HCT116 (cell line): ENCODE measurements around the gene CHRDL1. TPM values are rescaled to one million over a fixed set of nuclear protein-coding genes. Genes with fewer than 3 reads are reported as not detected.

Source experiments
- ATAC-seq: fragments of 200-7000 bp; cut with Tn5 transposase; 2 replicates; pipeline ENCODE4 v1.9.1; 2020; ENCODE audit warnings: mild to moderate bottlenecking, moderate library complexity
- BruUV-seq: library from RNA; stranded (reverse); fragments of 400-500 nt; replicated peaks from 2 replicates; lab custom pipeline; 2021; lab: Mats Ljungman, UMichigan
- CTCF ChIA-PET: fragments of 300-600 bp; sonication (Branson Sonifier 250); formaldehyde crosslinking; loops from one replicate; lab custom pipeline; 2021; ENCODE audit warnings: antibody characterized with exemption; lab: Charles Lee
- POLR2A ChIA-PET: fragments of 300-600, 350-600 bp; sonication (Branson Sonifier 250); formaldehyde crosslinking; loops from one replicate; lab custom pipeline; 2021; ENCODE audit warnings: antibody characterized with exemption; lab: Charles Lee
- RAD21 ChIA-PET, 2 experiments: fragments of 300-600 bp; sonication (Branson Sonifier 250); formaldehyde crosslinking; loops; one replicate each; lab custom pipeline; 2023; ENCODE audit warnings: low total read pairs in 2 of 2; ENCODE audit not compliant: uncharacterized antibody in 2 of 2, unreplicated experiment in 2 of 2, low non-redundant PET in 1 of 2; lab: Charles Lee
- DNase-seq: peaks from one replicate; pipeline ENCODE4 v3.0.0-alpha.2; 2010; ENCODE audit warnings: low read depth, low spot score
- H2AFZ ChIP-seq: fragments of 200-600 bp; shearing (Covaris generic), sonication (generic); 2 replicates; pipeline ENCODE4 v1.6.1; 2017; ENCODE audit warnings: low read depth, mixed run types, mixed read lengths, antibody characterized with exemption, low read length; ENCODE audit not compliant: poor library complexity, severe bottlenecking
- H3K27ac ChIP-seq: 2 replicates; pipeline ENCODE4 v1.5.1; 2012; ENCODE audit warnings: low read depth, low read length
- H3K27me3 ChIP-seq: fragments of 200-600 bp; sonication (generic); 2 replicates; pipeline ENCODE4 v1.6.1; 2016; ENCODE audit warnings: mixed run types, low read length, mixed read lengths; ENCODE audit not compliant: insufficient read depth
- H3K36me3 ChIP-seq, 2 experiments: fragments of 200-500 bp in 1 of 2; fragments of 200-600 bp in 1 of 2; sonication (Bioruptor generic) in 1 of 2; sonication (generic) in 1 of 2; 2 replicates each; pipeline versions ENCODE4 v1.5.1 to v1.6.1; 2014 to 2016; ENCODE audit warnings: low read length in 2 of 2, inconsistent platforms in 1 of 2, mixed read lengths in 1 of 2, mixed run types in 1 of 2; ENCODE audit not compliant: insufficient read depth in 2 of 2, control insufficient read depth in 1 of 2
- H3K4me1 ChIP-seq, 2 experiments: fragments of 200-600 bp in 1 of 2; sonication (generic) in 1 of 2; 2 replicates each; pipeline versions ENCODE4 v1.5.1 to v1.6.1; 2012 to 2017; ENCODE audit warnings: low read length in 2 of 2, inconsistent platforms in 1 of 2, mild to moderate bottlenecking in 1 of 2, mixed read lengths in 1 of 2, mixed run types in 1 of 2, moderate library complexity in 1 of 2; ENCODE audit not compliant: insufficient read depth in 2 of 2, control insufficient read depth in 1 of 2
- H3K4me2 ChIP-seq: fragments of 200-600 bp; sonication (generic); 2 replicates; pipeline ENCODE4 v1.6.1; 2017; ENCODE audit warnings: mixed run types, low read length, mixed read lengths
- H3K4me3 ChIP-seq, 2 experiments: fragments of 200-600 bp in 1 of 2; sonication (generic) in 1 of 2; replicated peaks in 1 of 2; 2 replicates each; pipeline ENCODE4 v1.5.1; 2011 to 2016; ENCODE audit warnings: low read length in 2 of 2, control low read depth in 1 of 2, low read depth in 1 of 2, mild to moderate bottlenecking in 1 of 2, mixed read lengths in 1 of 2, mixed run types in 1 of 2
- H3K79me2 ChIP-seq: fragments of 200-600 bp; sonication (generic); 2 replicates; pipeline ENCODE4 v1.6.1; 2017; ENCODE audit warnings: mild to moderate bottlenecking, mixed run types, low read length, moderate library complexity, mixed read lengths; ENCODE audit not compliant: insufficient read depth
- H3K9ac ChIP-seq: fragments of 200-600 bp; sonication (generic); 2 replicates; pipeline ENCODE4 v1.6.1; 2016; ENCODE audit warnings: low read length, mixed read lengths
- H3K9me2 ChIP-seq: fragments of 200-600 bp; sonication (generic), shearing (Covaris generic); 2 replicates; pipeline ENCODE4 v1.6.1; 2017; ENCODE audit warnings: mixed run types, mild to moderate bottlenecking, moderate library complexity; ENCODE audit not compliant: insufficient read depth
- H3K9me3 ChIP-seq, 2 experiments: fragments of 200-500 bp in 1 of 2; fragments of 200-600 bp in 1 of 2; sonication (Bioruptor generic) in 1 of 2; sonication (generic) in 1 of 2; 2 replicates each; pipeline ENCODE4 v1.6.1; 2014 to 2017; ENCODE audit warnings: low read length in 2 of 2, mixed read lengths in 2 of 2, inconsistent platforms in 1 of 2, low read depth in 1 of 2, mild to moderate bottlenecking in 1 of 2, mixed run types in 1 of 2, moderate library complexity in 1 of 2; ENCODE audit not compliant: control insufficient read depth in 1 of 2, insufficient read depth in 1 of 2
- H4K20me1 ChIP-seq: fragments of 200-600 bp; sonication (generic), shearing (Covaris generic); 2 replicates; pipeline ENCODE4 v1.6.1; 2017; ENCODE audit warnings: mixed run types, mild to moderate bottlenecking, moderate library complexity; ENCODE audit not compliant: insufficient read depth
- ATF3 ChIP-seq: IDR thresholded peaks from 2 replicates; pipeline ENCODE4 v1.6.1; 2012
- CTCF ChIP-seq, 3 experiments: fragments of 200-600 bp in 1 of 3; sonication (generic) in 1 of 3; IDR thresholded peaks in 2 of 3; conservative IDR thresholded peaks in 1 of 3; 2 replicates each; pipeline ENCODE4 v1.5.1; 2012 to 2017; ENCODE audit warnings: low read depth in 2 of 3, low read length in 2 of 3, antibody characterized with exemption in 1 of 3, borderline replicate concordance in 1 of 3, control low read depth in 1 of 3, mild to moderate bottlenecking in 1 of 3, mixed read lengths in 1 of 3, mixed run types in 1 of 3, moderate library complexity in 1 of 3; ENCODE audit not compliant: insufficient read depth in 1 of 3
- EGR1 ChIP-seq: IDR thresholded peaks from 2 replicates; pipeline ENCODE4 v1.6.1; 2012; ENCODE audit warnings: low read depth
- EZH2 ChIP-seq: fragments of 200-600 bp; sonication (generic); IDR thresholded peaks from 2 replicates; pipeline ENCODE4 v1.6.1; 2017; ENCODE audit warnings: antibody characterized with exemption, mixed run types
- JUND ChIP-seq: IDR thresholded peaks from 2 replicates; pipeline ENCODE4 v1.6.1; 2012
- MAX ChIP-seq: IDR thresholded peaks from 2 replicates; pipeline ENCODE4 v1.6.1; 2012
- RAD21 ChIP-seq: IDR thresholded peaks from 2 replicates; pipeline ENCODE4 v1.6.1; 2012; ENCODE audit warnings: low read depth, mild to moderate bottlenecking
- TCF7L2 ChIP-seq: IDR thresholded peaks from 2 replicates; pipeline ENCODE4 v1.7.0; 2011; ENCODE audit warnings: borderline replicate concordance, inconsistent platforms; ENCODE audit not compliant: insufficient read depth, insufficient read length; ENCODE audit errors: extremely low read depth
- intact Hi-C: fragments of 100-400 bp; cut with micrococcal nuclease; formaldehyde crosslinking; loops from 2 replicates; pipeline ENCODE4 v1.10.0; 2022
- total RNA-seq: library from RNA; stranded (reverse); gene quantifications from one replicate; pipeline ENCODE4 v1.2.1, GENCODE V29; 2021; ENCODE audit not compliant: unreplicated experiment

CHRDL1 gene
- total RNA-seq, 1 experiment from 2014 or later, result 0.05 TPM

GRCh38 chrX:110646386-110646785, 149.2 kb downstream of the CHRDL1 start:
- intact Hi-C loops, result no loop called here
- H3K9me2 ChIP-seq, result no peaks in the 10 kb centered on the region
- no peak overlapping the region for H2AFZ ChIP-seq
- no peaks in the 10 kb centered on the region for H3K36me3 ChIP-seq
- no peaks in the 10 kb centered on the region for H3K79me2 ChIP-seq
- H3K4me3 ChIP-seq, result no peak overlapping the region
- BruUV-seq, result no TSS peak
- ATAC-seq (no peak), DNase-seq (no peak)
- no peaks in the 10 kb centered on the region for H3K9me3 ChIP-seq
- H3K27me3 ChIP-seq, result no peaks in the 10 kb centered on the region
- ChIA-PET POLR2A (no interaction called here), CTCF (no interaction called here), RAD21 (no interaction called here)
- H4K20me1 ChIP-seq, result no peaks in the 10 kb centered on the region
- no peaks in the 10 kb centered on the region for H3K4me1 ChIP-seq
- TF ChIP-seq ATF3 (no peak), RAD21 (no peak), TCF7L2 (no peak), MAX (no peak), EGR1 (no peak), CTCF (IDR thresholded peaks at IDR 0.05 in 2 of 3, conservative IDR thresholded peaks at IDR 0.05 in 1 of 3; ENCODE audit: borderline replicate concordance in 1 of 3, insufficient read depth in 1 of 3, low read depth in 2 of 3, low read length in 2 of 3) (no peak), JUND (no peak), EZH2 (no peak)
- no peak overlapping the region for H3K9ac ChIP-seq
- H3K4me2 ChIP-seq, result no peak overlapping the region
- no peak overlapping the region for H3K27ac ChIP-seq
